DMS53 (cell line): ENCODE measurements around the gene DCP2.

ENCODE experiments used
- DNase-seq: peaks from one replicate; lab custom pipeline; 2025; lab: John Stamatoyannopoulos, UW

Gene DCP2

GRCh38 chr5:113022661-113023060 lies 46.1 kb downstream of the DCP2 start:
- DNase-seq = no peak

- no peak for DNase-seq
These were observed 47.6 kb downstream of the DCP2 start for GRCh38 chr5:113024076-113024697.

- DNase-seq = no peak
These were observed 49.0 kb downstream of the DCP2 start for GRCh38 chr5:113025596-113025995.

GRCh38 chr5:113026211-113026610 lies 49.6 kb downstream of the DCP2 start:
- no peak for DNase-seq

- no peak for DNase-seq
These were observed 50.4 kb downstream of the DCP2 start for GRCh38 chr5:113027015-113027414.

- DNase-seq = no peak
These were observed 50.8 kb downstream of the DCP2 start for GRCh38 chr5:113027431-113027830.

GRCh38 chr5:113029614-113030013 lies 53.0 kb downstream of the DCP2 start:
- DNase-seq = no peak

GRCh38 chr5:113031104-113031503 lies 54.5 kb downstream of the DCP2 start:
- no peak for DNase-seq

GRCh38 chr5:113031557-113031956 lies 55.0 kb downstream of the DCP2 start:
- no peak for DNase-seq

- DNase-seq = no peak
These were observed 57.7 kb downstream of the DCP2 start for GRCh38 chr5:113034182-113034773.

GRCh38 chr5:113035096-113035495 lies 58.5 kb downstream of the DCP2 start:
- DNase-seq = no peak

GRCh38 chr5:113036321-113036720 lies 59.7 kb downstream of the DCP2 start:
- DNase-seq = peak; percentile 28

GRCh38 chr5:113036826-113037225 lies 60.2 kb downstream of the DCP2 start:
- DNase-seq = no peak

- DNase-seq = no peak
These were observed 61.5 kb downstream of the DCP2 start for GRCh38 chr5:113038136-113038535.

GRCh38 chr5:113038714-113039113 lies 62.1 kb downstream of the DCP2 start:
- DNase-seq = no peak

GRCh38 chr5:113039229-113039933 lies 62.8 kb downstream of the DCP2 start:
- no peak for DNase-seq

- no peak for DNase-seq
These were observed 63.3 kb downstream of the DCP2 start for GRCh38 chr5:113039934-113040285.

- no peak for DNase-seq
These were observed 64.2 kb downstream of the DCP2 start for GRCh38 chr5:113040672-113041260.

- no peak for DNase-seq
These were observed 66.1 kb downstream of the DCP2 start for GRCh38 chr5:113042491-113043243.

- DNase-seq = peak; percentile 29
These were observed 66.9 kb downstream of the DCP2 start for GRCh38 chr5:113043491-113043931.

- DNase-seq = no peak
These were observed 68.3 kb downstream of the DCP2 start for GRCh38 chr5:113044776-113045465.

GRCh38 chr5:113047234-113047633 lies 70.6 kb downstream of the DCP2 start:
- no peak for DNase-seq
